Right lobe of liver (tissue), 4 donors: ENCODE measurements around the gene GALNT7.

Experiments used
- POLR2A ChIP-seq: fragments of 450-650 bp; IDR thresholded peaks from one replicate; pipeline ENCODE4 v1.6.1; 2017; ENCODE audit warnings: antibody characterized with exemption, mild to moderate bottlenecking
- TF ChIP-seq, protein P1 (sequence below), 4 donors: fragments of 200-600 bp in 3 of 4; fragments of 450-650 bp in 1 of 4; IDR thresholded peaks; one replicate each; pipeline versions ENCODE4 v1.5.1 to v1.8.0; 2016 to 2022; ENCODE audit warnings: antibody characterized with exemption in 4 of 4, mild to moderate bottlenecking in 2 of 4
- donor health status: DM: no; HTN: no; CAD: no.
- donor health status: DM: no; HTN: no; CAD: no.
- donor health status: DM: no; HTN: yes; CAD: no.

DNA sequence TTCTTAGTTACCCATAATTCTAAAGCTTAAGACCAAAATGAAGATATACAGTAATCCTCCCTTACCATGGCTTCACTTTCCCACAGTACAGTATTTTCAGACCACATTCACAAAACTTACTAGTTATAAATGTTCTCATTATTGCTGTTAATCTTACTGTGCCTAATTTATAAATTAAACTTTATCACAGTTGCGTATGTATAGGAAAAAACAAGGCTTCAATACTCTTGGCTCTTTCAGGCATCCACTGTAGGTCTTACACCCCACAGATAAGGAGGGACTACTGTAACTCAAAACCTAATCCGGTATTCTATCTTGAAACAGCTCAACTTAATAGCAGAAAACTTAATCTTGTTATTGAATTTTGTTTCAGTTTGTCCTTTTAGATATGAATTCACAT lies 162.0 kb downstream of the GALNT7 start:
- no peak for TF ChIP-seq POLR2A
- TF ChIP-seq, protein P1, sequence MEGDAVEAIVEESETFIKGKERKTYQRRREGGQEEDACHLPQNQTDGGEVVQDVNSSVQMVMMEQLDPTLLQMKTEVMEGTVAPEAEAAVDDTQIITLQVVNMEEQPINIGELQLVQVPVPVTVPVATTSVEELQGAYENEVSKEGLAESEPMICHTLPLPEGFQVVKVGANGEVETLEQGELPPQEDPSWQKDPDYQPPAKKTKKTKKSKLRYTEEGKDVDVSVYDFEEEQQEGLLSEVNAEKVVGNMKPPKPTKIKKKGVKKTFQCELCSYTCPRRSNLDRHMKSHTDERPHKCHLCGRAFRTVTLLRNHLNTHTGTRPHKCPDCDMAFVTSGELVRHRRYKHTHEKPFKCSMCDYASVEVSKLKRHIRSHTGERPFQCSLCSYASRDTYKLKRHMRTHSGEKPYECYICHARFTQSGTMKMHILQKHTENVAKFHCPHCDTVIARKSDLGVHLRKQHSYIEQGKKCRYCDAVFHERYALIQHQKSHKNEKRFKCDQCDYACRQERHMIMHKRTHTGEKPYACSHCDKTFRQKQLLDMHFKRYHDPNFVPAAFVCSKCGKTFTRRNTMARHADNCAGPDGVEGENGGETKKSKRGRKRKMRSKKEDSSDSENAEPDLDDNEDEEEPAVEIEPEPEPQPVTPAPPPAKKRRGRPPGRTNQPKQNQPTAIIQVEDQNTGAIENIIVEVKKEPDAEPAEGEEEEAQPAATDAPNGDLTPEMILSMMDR (IDR thresholded peaks at IDR 0.05): no peak
